ENCODE results near the gene CTDSP1.

The CTDSP1 gene

GRCh38 chr2:218427741-218428140, 28.1 kb downstream of the CTDSP1 start:
- DNase-seq: no peak

GRCh38 chr2:218428846-218429558, 29.3 kb downstream of the CTDSP1 start:
- DNase-seq: no peak

GRCh38 chr2:218429911-218430692, 30.4 kb downstream of the CTDSP1 start:
- no peak for DNase-seq

- DNase-seq: no peak
Observed at GRCh38 chr2:218430721-218431120, 31.1 kb downstream of the CTDSP1 start.

GRCh38 chr2:218431878-218432277, 32.2 kb downstream of the CTDSP1 start:
- no peak for DNase-seq

GRCh38 chr2:218432676-218433365, 33.2 kb downstream of the CTDSP1 start:
- DNase-seq: no peak

GRCh38 chr2:218434456-218434855, 34.8 kb downstream of the CTDSP1 start:
- DNase-seq: no peak

GRCh38 chr2:218435003-218435982, 35.6 kb downstream of the CTDSP1 start:
- no peak for DNase-seq

GRCh38 chr2:218436992-218437391, 37.3 kb downstream of the CTDSP1 start:
- DNase-seq: no peak

GRCh38 chr2:218437969-218438368, 38.3 kb downstream of the CTDSP1 start:
- no peak for DNase-seq

GRCh38 chr2:218438596-218438995, 38.9 kb downstream of the CTDSP1 start:
- DNase-seq: no peak

GRCh38 chr2:218444692-218445357, 45.2 kb downstream of the CTDSP1 start:
- DNase-seq: no peak

- no peak for DNase-seq
Observed at GRCh38 chr2:218445602-218446001, 45.9 kb downstream of the CTDSP1 start.

GRCh38 chr2:218446547-218446946, 46.9 kb downstream of the CTDSP1 start:
- DNase-seq: no peak

GRCh38 chr2:218447072-218447471, 47.4 kb downstream of the CTDSP1 start:
- no peak for DNase-seq

- DNase-seq: no peak
Observed at GRCh38 chr2:218448934-218449333, 49.3 kb downstream of the CTDSP1 start.

GRCh38 chr2:218452079-218452478, 52.4 kb downstream of the CTDSP1 start:
- no peak for DNase-seq

All from DMS79 (cell line).